GM20000 (cell line): ENCODE measurements around the gene RHEB.
A peak's percentile ranks its signal among the peaks of the same experiment; 100 is the strongest.
"Not testable (repeated sequence)": the region's sequence is repeated elsewhere in the genome, so short reads cannot be mapped to it uniquely, and the experiment has no call there.

Source experiments
- DNase-seq: peaks from one replicate; pipeline ENCODE4 v3.0.0; 2012; ENCODE audit warnings: low spot score
- CTCF ChIP-seq: IDR thresholded peaks from 2 replicates; pipeline ENCODE4 v1.5.1; 2012; ENCODE audit warnings: mild to moderate bottlenecking, control low read depth; ENCODE audit errors: extremely low read depth, missing control alignments

The RHEB gene

GRCh38 chr7:151542606-151543130, 23.0 kb upstream of the RHEB start:
- TF ChIP-seq CTCF: no peak

GRCh38 chr7:151541709-151542499, 22.2 kb upstream of the RHEB start:
- DNase-seq: no peak
- TF ChIP-seq CTCF: no peak

More at GRCh38 chr7:151542606-151543130, 23.0 kb upstream of the RHEB start:
- DNase-seq: no peak

- no peak for TF ChIP-seq CTCF
- DNase-seq: no peak
These were observed 20.5 kb upstream of the RHEB start for GRCh38 chr7:151540146-151540545.

GRCh38 chr7:151539088-151539671, 19.5 kb upstream of the RHEB start:
- TF ChIP-seq CTCF: no peak
- DNase-seq: peak; percentile 25

GRCh38 chr7:151537818-151538561, 18.3 kb upstream of the RHEB start:
- DNase-seq: no peak
- no peak for TF ChIP-seq CTCF

GRCh38 chr7:151536178-151536577, 16.5 kb upstream of the RHEB start:
- DNase-seq: not testable (repeated sequence)

- DNase-seq: no peak
- TF ChIP-seq CTCF: no peak
These were observed 10.1 kb upstream of the RHEB start for GRCh38 chr7:151529842-151530241.
